BLaER1 treated with 17β-estradiol and CSF1 and Interleukin-3, amounts not matched to agents 10 nM and 100 nM (cell line): ENCODE measurements around the gene NAPG.
"Not testable (repeated sequence)": the region's sequence is repeated elsewhere in the genome, so short reads cannot be mapped to it uniquely, and the experiment has no call there.

Source experiments
- H3K27ac ChIP-seq, 11 experiments: shearing (Covaris generic); formaldehyde crosslinking; 2 replicates each; pipeline ENCODE4 v1.8.1; 2022
- H3K27me3 ChIP-seq, 11 experiments: shearing (Covaris generic); formaldehyde crosslinking; 2 replicates each; pipeline ENCODE4 v1.8.1; 2022
- H3K36me3 ChIP-seq, 11 experiments: shearing (Covaris generic); formaldehyde crosslinking; 2 replicates each; pipeline ENCODE4 v1.8.1; 2022
- H3K4me1 ChIP-seq, 10 experiments: shearing (Covaris generic); formaldehyde crosslinking; 2 replicates each; pipeline ENCODE4 v1.8.1; 2022
- H3K4me2 ChIP-seq, 11 experiments: shearing (Covaris generic); formaldehyde crosslinking; 2 replicates each; pipeline ENCODE4 v1.8.1; 2022
- H3K4me3 ChIP-seq, 10 experiments: shearing (Covaris generic); formaldehyde crosslinking; 2 replicates each; pipeline ENCODE4 v1.8.1; 2022
- H3K9ac ChIP-seq, 11 experiments: shearing (Covaris generic); formaldehyde crosslinking; 2 replicates each; pipeline ENCODE4 v1.8.1; 2022
- H3K9me3 ChIP-seq, 11 experiments: shearing (Covaris generic); formaldehyde crosslinking; replicated peaks in 1 of 11; 2 replicates each; pipeline ENCODE4 v1.8.1; 2022
- H4K20me1 ChIP-seq, 11 experiments: shearing (Covaris generic); formaldehyde crosslinking; 2 replicates each; pipeline ENCODE4 v1.8.1; 2022
- Cebpa-rat ChIP-seq, 11 experiments: shearing (Covaris generic); IDR thresholded peaks; 2 replicates each; pipeline ENCODE4 v1.8.1; 2022

The NAPG gene

GRCh38 chr18:10543277-10543676 lies 17.4 kb downstream of the NAPG start:
- Histone ChIP-seq H3K4me2 (no peak overlapping the region), H3K27me3 (no peaks in the 10 kb centered on the region), H3K36me3 (peaks cover 91 to 100% (median 95%) of the 10 kb centered on the region in 11 experiments), H3K4me3 (no peak overlapping the region), H3K9me3 (no peaks in the 10 kb centered on the region), H4K20me1 (peaks cover 0 to 21% (median 1%) of the 10 kb centered on the region in 11 experiments; a peak in 9 of 22 replicates), H3K27ac (no peak overlapping the region), H3K4me1 (peaks cover 0 to 9% (median 6%) of the 10 kb centered on the region in 10 experiments; a peak in 4 of 20 replicates), H3K9ac (no peak overlapping the region)
- no peak for TF ChIP-seq Cebpa-rat (IDR thresholded peaks at IDR 0.05)

GRCh38 chr18:10544093-10544748 lies 18.4 kb downstream of the NAPG start:
- TF ChIP-seq Cebpa-rat (IDR thresholded peaks at IDR 0.05): no peak
- H3K27ac ChIP-seq: no peak overlapping the region
- no peaks in the 10 kb centered on the region for H3K9me3 ChIP-seq
- H3K9ac ChIP-seq: no peak overlapping the region
- H3K4me3 ChIP-seq: no peak overlapping the region
- no peak overlapping the region for H3K4me2 ChIP-seq
- H4K20me1 ChIP-seq: peaks cover 0 to 20% (median 0%) of the 10 kb centered on the region in 11 experiments; a peak in 8 of 22 replicates
- peaks cover 91 to 100% (median 97%) of the 10 kb centered on the region in 11 experiments for H3K36me3 ChIP-seq
- H3K4me1 ChIP-seq: peaks cover 0 to 9% (median 6%) of the 10 kb centered on the region in 10 experiments; a peak in 4 of 20 replicates
- H3K27me3 ChIP-seq: no peaks in the 10 kb centered on the region

- H3K4me3 ChIP-seq: no peak overlapping the region
- no peak overlapping the region for H3K27ac ChIP-seq
- no peak overlapping the region for H3K4me2 ChIP-seq
- H4K20me1 ChIP-seq: peaks cover 0 to 17% (median 0%) of the 10 kb centered on the region in 11 experiments; a peak in 9 of 22 replicates
- H3K36me3 ChIP-seq: peaks cover 91 to 100% (median 97%) of the 10 kb centered on the region in 11 experiments
- no peak overlapping the region for H3K9ac ChIP-seq
- H3K27me3 ChIP-seq: no peaks in the 10 kb centered on the region
- no peak for TF ChIP-seq Cebpa-rat (IDR thresholded peaks at IDR 0.05)
- peaks cover 0 to 9% (median 6%) of the 10 kb centered on the region in 10 experiments; a peak in 4 of 20 replicates for H3K4me1 ChIP-seq
- H3K9me3 ChIP-seq: no peaks in the 10 kb centered on the region
Measured at GRCh38 chr18:10546557-10547300, 20.9 kb downstream of the NAPG start.

GRCh38 chr18:10552226-10552625 lies 26.4 kb downstream of the NAPG start:
- Histone ChIP-seq H3K9me3 (peaks cover 0 to 3% (median 0%) of the 10 kb centered on the region in 11 experiments; a peak in 1 of 22 replicates), H3K4me2 (no peak overlapping the region), H4K20me1 (no peaks in the 10 kb centered on the region; a peak in 1 of 22 replicates), H3K4me3 (no peak overlapping the region), H3K27ac (no peak overlapping the region), H3K9ac (no peak overlapping the region), H3K36me3 (peaks cover 92 to 100% (median 95%) of the 10 kb centered on the region in 11 experiments), H3K27me3 (no peaks in the 10 kb centered on the region), H3K4me1 (no peaks in the 10 kb centered on the region)
- TF ChIP-seq Cebpa-rat (IDR thresholded peaks at IDR 0.05): no peak

GRCh38 chr18:10556251-10556650 lies 30.4 kb downstream of the NAPG start:
- H3K9me3 ChIP-seq, H3K27me3 ChIP-seq, H3K9ac ChIP-seq, H3K27ac ChIP-seq, H3K4me2 ChIP-seq, H3K4me3 ChIP-seq: not testable (repeated sequence)
- Histone ChIP-seq H3K4me1 (peaks cover 12 to 27% (median 21%) of the 10 kb centered on the region in 10 experiments), H3K36me3 (peaks cover 54 to 67% (median 57%) of the 10 kb centered on the region in 11 experiments), H4K20me1 (peaks cover 0 to 13% (median 0%) of the 10 kb centered on the region in 11 experiments; a peak in 3 of 22 replicates)

- Histone ChIP-seq H3K27ac (no peak overlapping the region), H3K4me2 (no peak overlapping the region), H3K4me3 (no peak overlapping the region), H3K27me3 (no peaks in the 10 kb centered on the region), H3K4me1 (peaks cover 12 to 27% (median 21%) of the 10 kb centered on the region in 10 experiments), H3K36me3 (peaks cover 45 to 58% (median 48%) of the 10 kb centered on the region in 11 experiments), H3K9ac (no peak overlapping the region), H3K9me3 (peaks cover 0 to 3% (median 0%) of the 10 kb centered on the region in 11 experiments; a peak in 1 of 22 replicates), H4K20me1 (peaks cover 0 to 13% (median 0%) of the 10 kb centered on the region in 11 experiments; a peak in 2 of 22 replicates)
- no peak for TF ChIP-seq Cebpa-rat (IDR thresholded peaks at IDR 0.05)
Measured at GRCh38 chr18:10557085-10557677, 31.4 kb downstream of the NAPG start.

- Histone ChIP-seq H4K20me1 (peaks cover 0 to 13% (median 0%) of the 10 kb centered on the region in 11 experiments; a peak in 2 of 22 replicates), H3K4me1 (peaks cover 12 to 27% (median 21%) of the 10 kb centered on the region in 10 experiments), H3K27me3 (no peaks in the 10 kb centered on the region), H3K4me3 (no peak overlapping the region), H3K4me2 (peak overlapping the region in 9 of 11 experiments; percentile 80 to 93 (median 83); a peak in 13 of 22 replicates), H3K27ac (no peak overlapping the region), H3K36me3 (peaks cover 33 to 45% (median 38%) of the 10 kb centered on the region in 11 experiments), H3K9me3 (peaks cover 0 to 3% (median 0%) of the 10 kb centered on the region in 11 experiments; a peak in 1 of 22 replicates), H3K9ac (no peak overlapping the region)
- no peak for TF ChIP-seq Cebpa-rat (IDR thresholded peaks at IDR 0.05)
Measured at GRCh38 chr18:10558243-10558966, 32.6 kb downstream of the NAPG start.

GRCh38 chr18:10558967-10559298 lies 33.1 kb downstream of the NAPG start:
- Histone ChIP-seq H3K4me2 (peak overlapping the region in 10 of 11 experiments; percentile 80 to 93 (median 84); a peak in 19 of 22 replicates), H4K20me1 (peaks cover 0 to 13% (median 0%) of the 10 kb centered on the region in 11 experiments; a peak in 2 of 22 replicates), H3K9ac (peak overlapping the region in 1 of 11 experiments; percentile 73; a peak in 2 of 22 replicates), H3K4me3 (no peak overlapping the region), H3K4me1 (peaks cover 17 to 31% (median 22%) of the 10 kb centered on the region in 10 experiments), H3K27me3 (no peaks in the 10 kb centered on the region), H3K27ac (no peak overlapping the region), H3K9me3 (peaks cover 0 to 3% (median 0%) of the 10 kb centered on the region in 11 experiments; a peak in 1 of 22 replicates), H3K36me3 (peaks cover 29 to 40% (median 34%) of the 10 kb centered on the region in 11 experiments)
- no peak for TF ChIP-seq Cebpa-rat (IDR thresholded peaks at IDR 0.05)
